OCI-LY7 (cell line): ENCODE measurements around the gene FRMD8. TPM values are rescaled to one million over a fixed set of nuclear protein-coding genes. Genes with fewer than 3 reads are reported as not detected.
A peak's percentile ranks its signal among the peaks of the same experiment; 100 is the strongest.

Experiments used
- BruUV-seq: library from RNA; stranded (reverse); fragments of 400-500 nt; replicated peaks from 2 replicates; lab custom pipeline; 2021; lab: Mats Ljungman, UMichigan
- CTCF ChIA-PET: fragments of 300-600 bp; sonication (Branson Sonifier 250); formaldehyde crosslinking; loops from one replicate; lab custom pipeline; 2022; ENCODE audit warnings: antibody characterized with exemption; ENCODE audit not compliant: unreplicated experiment; lab: Charles Lee
- POLR2A ChIA-PET: fragments of 300-600 bp; sonication (Branson Sonifier 250); formaldehyde crosslinking; loops from one replicate; lab custom pipeline; 2022; ENCODE audit warnings: antibody characterized with exemption; lab: Charles Lee
- DNase-seq: peaks from one replicate; pipeline ENCODE4 v3.0.0-alpha.2; 2015; ENCODE audit warnings: low spot score
- H2AFZ ChIP-seq: fragments of 200-600 bp; sonication (generic), shearing (Covaris generic); 2 replicates; pipeline ENCODE4 v1.6.1; 2014; ENCODE audit warnings: mild to moderate bottlenecking, antibody characterized with exemption, low read length, moderate library complexity
- H3K27ac ChIP-seq: fragments of 200-600 bp; sonication (generic); 2 replicates; pipeline ENCODE4 v1.5.1; 2014; ENCODE audit warnings: mixed run types, low read depth, mild to moderate bottlenecking, moderate library complexity, low read length, inconsistent platforms; ENCODE audit not compliant: poor library complexity, severe bottlenecking
- H3K36me3 ChIP-seq: fragments of 200-600 bp; sonication (generic); 2 replicates; pipeline ENCODE4 v1.6.1; 2014; ENCODE audit warnings: mild to moderate bottlenecking, antibody characterized with exemption, low read length, moderate library complexity, mixed read lengths; ENCODE audit not compliant: insufficient read depth
- H3K4me1 ChIP-seq: fragments of 200-600 bp; sonication (generic); 2 replicates; pipeline ENCODE4 v1.5.1; 2014; ENCODE audit warnings: mild to moderate bottlenecking, low read length; ENCODE audit not compliant: insufficient read depth, poor library complexity, severe bottlenecking
- H3K4me2 ChIP-seq: fragments of 200-600 bp; sonication (generic); 2 replicates; pipeline ENCODE4 v1.6.1; 2014; ENCODE audit warnings: mild to moderate bottlenecking, low read length
- H3K4me3 ChIP-seq: fragments of 200-600 bp; sonication (generic); 2 replicates; pipeline ENCODE4 v1.5.1; 2014; ENCODE audit warnings: mild to moderate bottlenecking, low read depth, low read length; ENCODE audit not compliant: poor library complexity, severe bottlenecking
- H3K79me2 ChIP-seq: fragments of 200-600 bp; sonication (generic); 2 replicates; pipeline ENCODE4 v1.6.1; 2016; ENCODE audit warnings: low read depth, mild to moderate bottlenecking, low read length, moderate library complexity, mixed read lengths; ENCODE audit not compliant: insufficient read depth
- H3K9me2 ChIP-seq: fragments of 200-600 bp; sonication (generic); 2 replicates; pipeline ENCODE4 v1.6.1; 2016; ENCODE audit warnings: mild to moderate bottlenecking, low read length, mixed read lengths; ENCODE audit not compliant: insufficient read depth
- H3K9me3 ChIP-seq: fragments of 200-600 bp; sonication (generic); 2 replicates; pipeline ENCODE4 v1.6.1; 2014; ENCODE audit warnings: mild to moderate bottlenecking, mixed run types, low read length, mixed read lengths
- H4K20me1 ChIP-seq: fragments of 200-600 bp; sonication (generic); 2 replicates; pipeline ENCODE4 v1.6.1; 2014; ENCODE audit warnings: mild to moderate bottlenecking, antibody characterized with exemption, low read length, moderate library complexity, mixed read lengths; ENCODE audit not compliant: insufficient read depth
- EZH2phosphoT487 ChIP-seq: fragments of 200-600 bp; sonication (generic); IDR thresholded peaks from 2 replicates; pipeline ENCODE4 v1.6.1; 2018; ENCODE audit warnings: low read depth, borderline replicate concordance, mild to moderate bottlenecking, mixed run types, antibody characterized with exemption, low read length, moderate library complexity, mixed read lengths
- intact Hi-C: fragments of 100-400 bp; cut with micrococcal nuclease; formaldehyde crosslinking; loops from one replicate; pipeline ENCODE4 v1.10.0; 2022; ENCODE audit not compliant: unreplicated experiment
- total RNA-seq, 2 experiments: library from RNA; depleted of rRNA in 1 of 2; stranded (reverse); fragments of >200 nt in 1 of 2; shearing (Covaris generic) in 1 of 2; gene quantifications; 2 replicates each; pipeline ENCODE4 v1.2.3, GENCODE V29; 2014 to 2022
- TF ChIP-seq, protein P1 (sequence below): fragments of 200-600 bp; sonication (generic); conservative IDR thresholded peaks from 2 replicates; pipeline ENCODE4 v1.5.1; 2014; ENCODE audit warnings: mild to moderate bottlenecking, antibody characterized with exemption, low read length, moderate library complexity, mixed read lengths

Gene FRMD8
- total RNA-seq, 2 experiments from 2014 or later = 37.6 to 55.8 TPM

DNA sequence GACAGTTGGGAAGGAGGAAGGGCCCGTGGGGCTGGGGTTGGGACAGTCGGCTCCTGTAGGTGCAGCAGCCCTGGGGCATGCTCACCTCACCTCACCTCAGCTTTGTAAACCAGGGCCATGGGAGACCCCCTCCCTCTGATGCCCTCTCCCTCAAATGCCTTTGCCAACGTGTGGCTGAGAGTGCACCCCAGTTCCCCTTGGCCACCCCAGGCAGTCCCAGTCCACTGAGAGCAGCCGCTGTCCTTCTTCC, 31.9 kb downstream of the FRMD8 start:
- H4K20me1 ChIP-seq = no peaks in the 10 kb centered on the region
- ChIA-PET POLR2A (interaction anchor here (1.2 to 11.5 kb wide), 5 partner anchors 12 to 89 kb away, joined by 3 to 237 read pairs (median 18); partner anchors contain the start of gene MALAT1), CTCF (interaction anchor here (0.7 kb wide), 1 partner anchor 967 kb away, joined by 3 read pairs; no protein-coding TSS in a partner anchor)
- H3K4me1 ChIP-seq = peaks cover 70% of the 10 kb centered on the region
- peak overlapping the region; percentile 97 for H3K27ac ChIP-seq
- no TSS peak for BruUV-seq
- peak overlapping the region; percentile 91 for H3K4me2 ChIP-seq
- peaks cover 50% of the 10 kb centered on the region for H3K79me2 ChIP-seq
- H3K9me2 ChIP-seq = no peaks in the 10 kb centered on the region
- no peak overlapping the region for H2AFZ ChIP-seq
- peaks cover 13% of the 10 kb centered on the region for H3K36me3 ChIP-seq
- peak overlapping the region; percentile 73 for H3K4me3 ChIP-seq
- TF ChIP-seq, protein P1, sequence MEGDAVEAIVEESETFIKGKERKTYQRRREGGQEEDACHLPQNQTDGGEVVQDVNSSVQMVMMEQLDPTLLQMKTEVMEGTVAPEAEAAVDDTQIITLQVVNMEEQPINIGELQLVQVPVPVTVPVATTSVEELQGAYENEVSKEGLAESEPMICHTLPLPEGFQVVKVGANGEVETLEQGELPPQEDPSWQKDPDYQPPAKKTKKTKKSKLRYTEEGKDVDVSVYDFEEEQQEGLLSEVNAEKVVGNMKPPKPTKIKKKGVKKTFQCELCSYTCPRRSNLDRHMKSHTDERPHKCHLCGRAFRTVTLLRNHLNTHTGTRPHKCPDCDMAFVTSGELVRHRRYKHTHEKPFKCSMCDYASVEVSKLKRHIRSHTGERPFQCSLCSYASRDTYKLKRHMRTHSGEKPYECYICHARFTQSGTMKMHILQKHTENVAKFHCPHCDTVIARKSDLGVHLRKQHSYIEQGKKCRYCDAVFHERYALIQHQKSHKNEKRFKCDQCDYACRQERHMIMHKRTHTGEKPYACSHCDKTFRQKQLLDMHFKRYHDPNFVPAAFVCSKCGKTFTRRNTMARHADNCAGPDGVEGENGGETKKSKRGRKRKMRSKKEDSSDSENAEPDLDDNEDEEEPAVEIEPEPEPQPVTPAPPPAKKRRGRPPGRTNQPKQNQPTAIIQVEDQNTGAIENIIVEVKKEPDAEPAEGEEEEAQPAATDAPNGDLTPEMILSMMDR = no peak
- no peak for TF ChIP-seq EZH2phosphoT487
- no peak for DNase-seq
- intact Hi-C loops = loop anchor here (5.0 kb wide), 1 partner anchor 51 kb away; no protein-coding TSS in a partner anchor
- no peaks in the 10 kb centered on the region for H3K9me3 ChIP-seq

DNA sequence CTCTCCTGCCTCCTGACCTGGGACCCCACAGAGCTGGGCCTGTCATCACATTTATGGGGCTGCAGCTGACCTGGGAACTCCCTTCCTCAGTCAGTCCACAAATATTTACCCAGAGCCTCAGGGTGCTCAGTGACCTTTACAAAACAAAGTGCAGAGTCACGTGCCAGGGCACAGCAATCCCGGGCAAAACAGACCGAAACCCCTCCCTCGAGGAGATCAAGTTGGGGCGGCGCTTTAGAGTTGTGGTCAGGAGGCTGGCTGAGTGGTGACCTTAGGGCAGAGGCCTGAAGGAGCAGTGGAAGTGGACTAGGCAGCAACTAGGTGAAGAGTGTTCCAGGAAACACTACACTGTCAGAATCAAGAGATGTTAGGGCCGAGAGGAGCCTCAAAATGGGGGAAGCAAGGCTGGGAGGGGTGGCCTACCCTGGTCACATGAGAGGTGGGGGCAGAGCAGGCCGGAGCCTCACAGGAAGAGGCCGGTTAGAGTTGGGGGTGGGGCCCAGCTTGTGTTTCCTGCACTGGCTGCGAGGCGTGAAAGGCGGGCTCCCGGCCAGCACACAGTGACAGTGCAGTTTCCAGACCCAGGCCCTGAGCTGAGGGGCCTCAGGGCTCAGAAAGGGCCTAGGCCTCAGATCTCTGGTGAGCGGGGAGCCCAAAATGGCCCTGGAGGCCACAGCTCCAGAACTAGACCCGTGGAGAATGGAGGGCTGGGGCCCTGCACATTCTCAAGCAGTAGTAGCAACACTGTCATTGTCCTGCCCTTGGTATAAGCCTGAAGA, 32.4 kb downstream of the FRMD8 start:
- POLR2A ChIA-PET = interaction anchor here (0.6 to 11.5 kb wide), 10 partner anchors 10 to 90 kb away, joined by 3 to 237 read pairs (median 14); partner anchors contain the start of gene MALAT1
- Histone ChIP-seq H4K20me1 (0 out of 2 replicates have a peak, but pooled peaks cover under 1% of the 10 kb centered on the region), H3K4me2 (peak overlapping the region; percentile 91), H3K9me3 (no peaks in the 10 kb centered on the region), H3K36me3 (peaks cover 14% of the 10 kb centered on the region), H2AFZ (no peak overlapping the region), H3K9me2 (no peaks in the 10 kb centered on the region), H3K4me1 (peaks cover 70% of the 10 kb centered on the region), H3K79me2 (peaks cover 55% of the 10 kb centered on the region), H3K27ac (peak overlapping the region; percentile 97), H3K4me3 (peak overlapping the region; percentile 73)
- CTCF ChIA-PET = interaction anchor here (0.6 to 1.8 kb wide), 3 partner anchors 11 to 967 kb away, joined by 3 to 5 read pairs (median 3); partner anchors contain the start of gene MALAT1
- no peak for TF ChIP-seq EZH2phosphoT487
- TF ChIP-seq, protein P1 = no peak
- DNase-seq = peak; percentile 98
- intact Hi-C loops = loop anchor here (1.0 to 5.0 kb wide), 2 partner anchors 24 to 52 kb away; no protein-coding TSS in a partner anchor
- no TSS peak for BruUV-seq
